HG03175 (cell line): ENCODE data around the gene KLHL18.
"Not testable (repeated sequence)": the region's sequence is repeated elsewhere in the genome, so short reads cannot be mapped to it uniquely, and the experiment has no call there.

ENCODE experiments used
- ATAC-seq: cut with Tn5 transposase; IDR thresholded peaks from one replicate; pipeline ENCODE4 v1.9.1; 2021; ENCODE audit warnings: mild to moderate bottlenecking, moderate library complexity; ENCODE audit not compliant: unreplicated experiment

Gene KLHL18

DNA sequence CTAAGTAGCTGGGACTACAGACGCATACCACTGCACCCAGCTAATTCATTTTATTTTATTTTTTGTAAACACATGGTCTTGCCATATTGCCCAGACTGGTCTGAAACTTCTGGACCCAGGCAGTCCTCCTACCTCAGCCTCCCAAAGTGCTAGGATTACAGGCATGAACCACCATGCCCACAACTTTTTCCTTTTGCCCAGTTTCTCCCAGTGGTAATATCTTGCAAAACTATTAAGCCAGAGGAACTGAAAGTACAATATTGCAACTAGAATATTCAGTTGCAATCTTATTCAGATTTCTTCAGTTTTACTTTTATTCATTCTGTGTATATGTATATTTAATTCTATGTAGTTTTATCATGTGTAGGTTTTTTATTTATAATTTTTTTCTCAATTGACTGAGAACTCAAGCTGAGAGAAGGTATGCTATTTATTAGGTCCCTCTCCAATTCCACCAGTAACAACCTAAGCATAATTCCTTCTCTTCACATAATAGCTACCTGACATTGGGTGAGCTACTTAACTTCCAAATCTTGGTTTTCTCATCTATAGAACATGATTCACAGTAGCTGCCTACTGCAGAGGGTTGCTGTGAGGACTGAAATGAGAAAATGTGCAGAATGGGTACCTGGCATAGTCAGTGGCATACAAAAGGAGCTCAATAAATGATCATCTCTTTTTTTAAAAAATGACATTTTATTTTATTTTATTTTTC lies 30.8 kb downstream of the KLHL18 start:
- ATAC-seq, result no peak

GRCh38 chr3:47314056-47314764 lies 31.5 kb downstream of the KLHL18 start:
- no peak for ATAC-seq

- no peak for ATAC-seq
These were observed 32.4 kb downstream of the KLHL18 start for GRCh38 chr3:47315069-47315647.

- ATAC-seq, result not testable (repeated sequence)
These were observed 33.4 kb downstream of the KLHL18 start for GRCh38 chr3:47316151-47316550.

DNA sequence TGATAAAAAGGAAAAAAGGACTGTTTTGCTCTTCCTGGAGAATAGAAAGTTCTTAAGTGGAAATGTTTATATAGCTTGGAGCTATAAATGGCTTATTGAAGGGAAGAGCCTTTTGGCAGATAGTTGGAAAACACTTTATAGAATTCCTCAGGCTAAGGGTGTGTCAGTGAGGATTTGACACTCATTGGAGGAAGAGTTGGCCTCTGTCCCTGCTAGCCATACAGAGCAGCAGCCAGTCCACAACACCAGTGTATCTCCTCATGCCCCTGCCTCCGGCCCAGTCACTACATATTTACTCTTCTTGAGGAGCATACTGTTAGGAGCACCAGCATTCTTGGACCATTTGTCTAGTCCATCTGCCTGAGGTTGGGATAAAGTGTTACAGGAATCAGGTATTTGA lies 36.2 kb downstream of the KLHL18 start:
- no peak for ATAC-seq

DNA sequence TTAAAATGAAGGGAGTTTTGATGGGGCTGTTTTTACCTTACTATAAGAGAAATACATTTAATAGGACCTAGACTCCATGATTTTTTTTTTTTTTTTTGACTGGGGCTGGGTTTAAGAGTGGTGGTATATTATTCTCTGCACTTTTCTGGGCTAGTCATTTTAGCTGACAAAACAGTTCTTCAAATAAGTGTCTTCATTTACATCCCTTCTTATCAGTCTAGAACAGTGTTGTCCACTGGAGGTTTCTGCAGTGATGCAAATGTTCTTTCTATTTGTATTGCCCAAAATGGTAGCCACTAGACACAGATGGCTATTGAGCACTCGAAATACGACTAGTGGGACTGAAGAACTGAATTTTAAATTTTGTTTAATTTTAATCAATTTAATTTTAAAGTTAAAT lies 37.2 kb downstream of the KLHL18 start:
- ATAC-seq, result no peak

DNA sequence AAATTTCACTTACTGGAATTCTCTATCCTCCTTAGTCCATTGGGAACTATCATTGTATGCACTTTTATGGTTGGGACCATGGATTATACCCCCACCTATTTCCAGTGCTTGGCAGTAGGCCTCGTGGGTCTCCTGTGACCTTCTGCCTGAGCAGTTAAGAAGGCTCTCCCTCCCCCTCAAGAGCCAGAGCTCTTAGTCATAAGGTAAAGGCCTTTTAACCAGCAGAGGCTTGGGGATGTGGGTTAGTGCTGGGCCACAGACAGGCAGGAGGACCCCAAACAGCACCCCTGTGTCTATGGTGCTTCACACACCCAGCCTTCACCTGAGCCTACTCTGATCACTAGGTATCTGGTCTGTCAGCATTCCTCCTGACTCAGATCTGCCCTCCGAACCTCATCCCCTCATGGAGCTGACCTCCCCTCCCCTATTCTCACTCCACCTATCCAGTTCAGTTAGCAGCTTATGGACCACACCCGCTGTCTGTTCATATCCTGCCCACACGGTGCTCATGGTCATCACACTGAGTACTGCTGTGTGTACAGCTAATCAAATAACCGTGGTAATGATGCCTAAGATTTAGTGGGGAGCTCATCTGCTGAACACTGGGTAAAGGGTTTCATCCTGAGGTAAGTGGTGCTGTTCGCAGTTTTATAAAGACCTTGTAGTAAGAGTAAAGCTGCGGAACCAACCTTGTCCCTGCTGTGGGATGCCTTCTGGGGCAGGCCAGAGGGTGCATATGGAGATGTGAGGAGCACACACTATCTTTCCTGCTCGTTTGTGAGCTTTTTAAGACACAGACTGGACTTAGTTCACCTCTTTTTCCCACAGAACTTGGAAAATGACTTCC lies 40.9 kb downstream of the KLHL18 start:
- ATAC-seq, result no peak

- no peak for ATAC-seq
These were observed 41.6 kb downstream of the KLHL18 start for GRCh38 chr3:47324278-47324865.

DNA sequence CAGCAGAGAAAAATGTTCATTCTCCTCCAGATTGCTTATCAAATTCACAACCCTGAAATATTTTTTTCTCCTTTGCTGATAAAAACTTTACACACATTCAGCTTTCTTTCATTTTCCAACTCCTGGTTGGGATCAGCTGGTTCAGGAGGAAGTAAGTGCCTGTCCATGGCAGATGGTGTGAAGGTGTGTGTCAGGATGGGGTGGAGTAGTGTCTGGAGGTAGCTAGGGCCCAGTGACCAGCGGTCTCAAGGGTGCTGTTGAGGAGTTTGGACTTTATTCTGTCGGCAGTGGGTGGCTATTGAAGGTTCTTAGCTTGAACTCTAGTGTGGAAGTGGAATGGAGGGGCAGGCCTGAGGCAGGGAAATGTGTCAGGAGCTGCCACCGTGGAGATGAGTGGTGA lies 51.2 kb downstream of the KLHL18 start:
- no peak for ATAC-seq

DNA sequence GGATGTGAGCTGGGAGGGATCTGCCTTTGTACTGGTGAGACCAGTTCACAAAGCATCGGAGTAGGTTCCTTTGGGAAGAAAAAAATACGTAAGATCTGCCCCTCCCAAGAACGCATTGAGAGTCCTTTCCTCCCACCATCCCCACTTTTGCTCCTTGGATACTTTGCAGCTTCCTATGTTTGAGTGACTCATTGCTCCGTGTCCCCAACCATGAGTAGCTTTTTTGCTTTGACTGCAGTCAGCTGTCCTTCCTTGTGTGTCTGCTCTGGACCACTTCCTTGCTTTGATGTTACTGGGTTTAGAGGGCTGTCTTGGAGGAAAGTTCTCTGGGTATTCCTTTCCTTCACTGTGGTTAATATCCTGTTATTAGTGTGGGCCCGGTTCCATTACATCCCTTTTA lies 54.9 kb downstream of the KLHL18 start:
- ATAC-seq, result no peak

DNA sequence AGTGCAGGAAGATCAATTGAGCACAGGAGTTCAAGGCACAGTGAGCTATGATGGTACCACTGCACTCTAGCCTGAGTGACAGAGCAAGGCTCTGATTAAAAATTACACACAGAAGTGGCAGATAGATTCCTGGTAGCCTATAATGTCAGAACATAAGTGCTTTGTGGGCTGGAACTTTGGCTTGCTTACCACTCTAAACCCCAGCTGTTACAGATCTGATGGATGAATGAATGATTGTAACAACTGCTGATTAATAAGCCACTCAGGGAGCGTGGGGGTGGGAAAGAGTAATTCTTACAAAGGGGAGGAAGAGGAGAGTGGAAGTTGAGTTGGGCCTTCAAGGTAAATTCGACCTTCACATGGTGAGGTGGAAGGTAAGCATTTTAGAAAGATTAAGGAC lies 57.2 kb downstream of the KLHL18 start:
- no peak for ATAC-seq

DNA sequence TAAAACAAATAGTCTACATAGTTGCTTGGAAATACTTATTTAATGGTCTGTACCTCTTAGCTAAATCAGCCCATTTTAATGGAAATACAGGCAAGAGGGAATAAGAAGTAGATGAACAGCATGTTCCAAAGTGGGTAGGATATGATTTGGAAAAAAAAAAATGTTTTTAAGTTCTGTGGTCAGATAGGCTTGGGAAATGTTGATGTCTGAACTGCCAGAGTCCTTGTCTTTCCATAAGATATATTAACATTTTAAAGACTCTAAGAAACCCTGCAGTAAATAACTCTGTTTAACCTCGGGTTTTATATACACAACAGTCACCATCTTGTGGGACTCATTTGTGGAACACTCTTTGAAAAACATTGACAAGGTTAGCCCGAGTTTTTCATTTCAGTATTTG lies 58.1 kb downstream of the KLHL18 start:
- ATAC-seq, result no peak

- ATAC-seq, result no peak
These were observed 59.4 kb downstream of the KLHL18 start for GRCh38 chr3:47342151-47342550.

DNA sequence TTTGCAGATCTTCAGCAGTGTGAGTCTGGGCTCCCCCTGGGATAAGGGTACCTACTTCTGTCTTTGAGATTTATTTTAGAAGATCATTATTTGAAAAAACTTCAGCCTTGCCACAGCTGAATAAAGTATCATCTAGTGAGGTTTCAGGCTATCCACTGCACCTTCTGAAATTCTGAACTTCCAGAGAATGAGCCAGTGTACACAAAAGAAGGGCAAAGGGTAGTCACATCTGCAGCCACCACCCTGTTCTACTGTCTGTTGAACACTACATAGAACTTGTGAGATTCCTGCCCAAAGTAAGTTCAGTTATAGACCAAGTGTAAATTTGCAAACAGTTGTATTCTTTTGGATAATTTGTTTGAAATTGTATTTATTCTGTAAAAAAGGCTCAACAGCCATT lies 60.1 kb downstream of the KLHL18 start:
- ATAC-seq, result no peak

DNA sequence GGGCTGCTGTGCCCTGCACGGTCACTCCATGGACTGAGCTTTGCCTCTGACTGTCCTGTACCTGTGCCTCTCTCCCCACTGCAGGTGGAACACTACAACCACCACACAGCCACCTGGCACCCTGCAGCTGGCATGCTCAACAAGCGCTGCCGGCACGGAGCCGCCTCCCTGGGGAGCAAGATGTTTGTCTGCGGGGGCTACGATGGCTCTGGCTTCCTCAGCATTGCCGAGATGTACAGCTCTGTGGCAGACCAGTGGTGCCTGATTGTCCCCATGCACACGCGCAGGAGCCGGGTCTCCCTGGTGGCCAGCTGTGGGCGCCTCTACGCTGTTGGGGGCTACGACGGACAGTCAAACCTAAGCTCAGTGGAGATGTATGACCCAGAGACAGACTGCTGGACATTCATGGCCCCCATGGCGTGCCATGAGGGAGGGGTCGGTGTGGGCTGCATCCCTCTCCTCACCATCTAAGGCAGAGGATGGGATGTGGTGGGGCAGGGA lies 60.8 kb downstream of the KLHL18 start:
- ATAC-seq, result no peak

DNA sequence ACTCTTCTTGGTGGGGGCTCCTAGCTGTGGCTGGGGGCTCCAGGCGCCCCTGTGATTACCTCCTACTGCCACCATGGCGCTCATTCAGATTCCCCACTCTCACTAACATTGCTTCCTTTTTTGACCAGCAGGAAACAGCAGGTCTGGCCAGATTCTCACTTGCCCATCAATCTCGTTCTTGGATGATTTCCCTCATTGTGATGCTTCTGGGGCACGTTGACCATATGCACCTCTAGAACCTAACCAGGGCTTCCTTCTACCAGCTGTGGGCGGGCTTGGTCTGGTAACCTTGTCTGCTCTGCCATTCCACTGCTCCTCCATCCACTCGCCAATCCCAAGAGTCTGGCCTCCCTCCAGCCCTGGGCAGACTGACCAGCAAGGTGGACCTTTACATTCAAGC lies 62.2 kb downstream of the KLHL18 start:
- ATAC-seq, result no peak

GRCh38 chr3:47347217-47347801 lies 64.6 kb downstream of the KLHL18 start:
- peak; percentile 71 for ATAC-seq

DNA sequence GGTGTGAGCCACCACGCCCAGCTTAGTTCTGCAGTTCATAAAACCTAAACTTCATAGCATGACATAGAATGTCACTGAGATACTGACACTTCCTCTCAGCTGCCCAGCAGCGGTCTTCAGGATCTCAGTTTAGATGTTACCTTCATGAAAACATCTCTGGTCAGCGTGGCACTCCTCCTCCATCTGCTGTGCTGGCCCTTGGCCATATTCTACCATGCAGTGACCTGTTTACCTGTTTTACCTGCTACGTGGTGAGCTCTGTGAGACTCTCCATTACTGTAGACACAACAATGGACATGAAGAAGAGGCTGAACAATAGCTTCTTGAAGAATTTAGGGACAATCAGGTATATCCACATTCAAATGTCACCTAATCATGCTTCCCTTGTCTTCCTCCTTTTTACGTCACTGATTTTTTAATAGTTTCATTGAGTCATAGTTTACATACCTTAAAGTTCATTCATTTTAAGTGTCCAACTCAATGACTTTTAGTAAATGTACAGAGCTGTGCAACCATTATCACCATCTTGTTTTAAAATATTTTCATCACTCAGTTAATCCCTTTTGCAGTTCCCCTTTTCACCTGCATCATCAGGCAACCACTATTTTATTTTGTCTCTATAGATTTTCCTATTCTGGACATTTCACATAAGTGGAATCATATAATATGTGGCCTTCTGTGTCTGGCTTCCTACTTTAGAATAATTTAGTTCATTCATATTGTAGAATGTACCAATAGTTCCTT lies 65.8 kb downstream of the KLHL18 start:
- ATAC-seq, result no peak

GRCh38 chr3:47355010-47355409 lies 72.3 kb downstream of the KLHL18 start:
- no peak for ATAC-seq

DNA sequence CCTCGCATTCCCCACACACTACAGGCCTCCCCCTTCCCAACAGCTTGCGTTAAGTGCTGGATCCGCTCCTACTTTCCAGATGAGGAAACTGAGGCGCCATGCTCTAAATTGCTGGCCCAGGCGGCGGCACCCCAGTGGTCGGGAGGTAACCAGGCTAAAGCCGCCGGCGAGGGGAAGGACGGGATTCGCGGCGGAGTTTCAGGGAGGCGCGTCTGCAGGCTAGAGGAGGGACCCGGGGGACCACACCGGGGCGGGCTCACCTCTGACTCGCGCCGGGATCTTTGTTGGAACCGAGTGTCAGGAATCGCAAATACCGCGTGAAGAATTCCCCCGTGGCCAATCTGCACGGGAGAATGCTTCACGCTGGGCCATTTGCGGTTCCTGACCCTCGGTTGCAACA lies 73.5 kb downstream of the KLHL18 start:
- ATAC-seq, result no peak
